Activated effector memory CD4-positive, alpha-beta T cell treated with Interleukin-2 at 50 U/mL for 16 hours (primary cell): ENCODE measurements around the gene C3orf52.
A peak's percentile ranks its signal among the peaks of the same experiment; 100 is the strongest.

Experiments
- DNase-seq: peaks from one replicate; pipeline ENCODE4 v3.0.0-alpha.2; 2020

The C3orf52 gene

DNA sequence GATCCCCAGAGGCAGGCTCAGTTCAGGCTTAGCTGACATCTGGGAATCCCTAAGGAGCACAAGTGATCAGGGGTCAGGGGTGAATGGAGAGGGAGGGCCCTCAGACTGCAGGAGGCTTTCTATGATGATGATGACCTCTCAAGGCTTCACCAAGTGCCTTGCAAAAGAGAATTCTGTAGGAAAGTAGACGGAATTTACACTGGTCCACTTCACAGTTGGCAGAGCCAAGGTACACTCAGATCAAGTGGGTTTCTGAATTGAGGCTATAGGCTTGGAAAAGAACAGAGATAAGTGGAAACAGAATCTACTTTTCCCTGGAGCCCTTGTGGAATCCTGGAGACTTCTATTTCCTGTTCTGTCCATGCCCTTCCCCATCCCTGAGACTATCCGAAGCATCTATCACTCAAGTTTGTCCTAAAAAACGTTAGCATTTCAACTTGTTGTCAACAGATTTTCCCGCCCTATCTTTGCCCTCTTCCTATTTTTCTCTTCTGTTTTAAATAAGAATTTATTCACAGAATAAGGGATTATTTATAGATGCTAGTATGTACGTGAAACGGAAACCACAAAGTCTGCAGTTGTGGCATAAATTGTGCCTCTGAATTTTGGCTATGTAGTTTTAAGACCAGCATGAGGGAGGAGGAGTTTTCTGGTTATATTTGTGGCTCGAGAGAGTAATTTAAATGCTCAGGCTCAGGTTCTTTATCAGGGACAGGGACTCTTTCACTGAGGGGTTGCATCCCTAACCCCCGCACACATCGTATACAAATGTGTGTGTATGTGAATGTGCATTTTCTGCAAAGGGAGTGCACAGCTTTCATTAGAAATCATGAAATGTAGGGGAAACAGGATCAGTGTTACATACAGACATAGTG lies 34.0 kb downstream of the C3orf52 start:
- no peak for DNase-seq

- no peak for DNase-seq
Measured at GRCh38 chr3:112121577-112122547, 35.7 kb downstream of the C3orf52 start.

GRCh38 chr3:112122870-112123269 lies 36.7 kb downstream of the C3orf52 start:
- no peak for DNase-seq

- no peak for DNase-seq
Measured at GRCh38 chr3:112123548-112123947, 37.4 kb downstream of the C3orf52 start.

DNA sequence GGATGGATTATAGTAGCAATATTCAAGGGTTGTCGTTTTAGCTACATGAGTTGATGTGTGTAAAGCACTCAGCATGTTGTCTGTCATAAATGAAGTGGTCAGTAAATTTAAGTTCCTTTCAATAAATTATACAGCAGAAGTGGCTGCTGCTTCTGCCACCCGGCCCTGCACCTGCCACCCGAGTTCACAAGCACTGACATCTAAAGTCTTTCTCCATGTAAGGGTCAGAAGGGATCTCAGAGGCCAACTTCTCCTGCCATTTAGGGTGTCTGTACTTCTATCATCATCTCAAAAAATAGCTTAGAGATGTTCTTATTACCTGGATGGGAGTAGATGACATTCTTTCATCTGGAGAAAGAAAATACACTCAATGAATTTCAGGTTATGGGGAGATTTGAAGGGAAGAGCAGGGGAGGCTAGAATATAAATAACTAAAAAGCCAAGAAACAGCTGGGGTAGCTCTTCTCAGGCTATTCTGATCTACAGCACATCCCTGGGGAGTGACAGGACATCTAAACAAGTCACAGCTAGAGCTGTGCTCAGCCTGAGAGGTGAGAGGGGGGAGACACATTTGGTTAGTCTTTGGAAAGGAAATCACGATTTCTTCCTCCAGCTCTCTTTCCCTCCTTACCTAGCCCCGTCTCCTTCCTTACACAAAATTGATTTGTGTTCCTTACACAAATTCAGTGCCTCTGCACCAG lies 38.9 kb downstream of the C3orf52 start:
- DNase-seq: no peak

- DNase-seq: no peak
Measured at GRCh38 chr3:112126511-112126911, 40.3 kb downstream of the C3orf52 start.

GRCh38 chr3:112127522-112128494 lies 41.6 kb downstream of the C3orf52 start:
- DNase-seq: no peak

DNA sequence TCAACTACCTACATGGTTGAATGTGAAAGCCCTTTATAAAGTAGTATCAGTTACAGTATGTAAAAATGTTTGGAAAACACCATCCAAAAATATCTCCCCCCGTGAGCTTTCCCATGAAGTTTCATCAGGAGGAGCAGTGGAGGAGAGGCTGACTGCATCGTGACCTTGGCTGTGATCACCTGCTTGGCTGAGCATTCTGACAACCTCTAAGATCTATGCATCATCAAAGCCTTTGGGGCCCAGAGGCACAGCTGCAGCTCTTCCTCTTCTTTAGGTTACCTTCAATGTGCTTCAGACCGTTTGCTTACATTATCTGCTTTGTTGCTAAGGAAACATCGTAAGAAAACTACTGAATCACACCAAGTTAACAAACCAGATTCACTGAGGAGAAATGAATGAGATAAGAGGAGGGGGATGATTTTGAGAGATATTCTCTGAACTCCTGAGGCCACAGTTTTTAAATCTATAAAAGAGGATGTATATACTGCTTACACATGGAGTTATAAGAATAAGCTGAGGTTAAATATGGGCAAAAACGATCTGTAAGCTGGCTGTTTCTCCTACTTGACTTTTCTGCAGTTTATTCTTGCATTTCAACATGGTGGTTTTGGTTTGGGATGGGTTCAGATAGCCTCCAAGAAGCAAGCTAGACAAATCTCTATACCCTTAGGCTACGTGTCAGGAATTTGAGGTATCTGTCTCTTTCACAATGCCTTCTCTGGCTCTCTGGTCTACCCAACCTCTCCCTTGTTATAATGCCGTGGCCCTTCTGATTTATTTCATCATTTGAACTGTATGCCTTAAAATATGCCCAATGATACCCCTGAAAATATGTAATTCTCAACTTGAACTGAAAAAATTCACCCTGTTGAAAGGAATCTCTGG lies 42.9 kb downstream of the C3orf52 start:
- DNase-seq: peak; percentile 34

GRCh38 chr3:112129925-112130637 lies 43.9 kb downstream of the C3orf52 start:
- no peak for DNase-seq

DNA sequence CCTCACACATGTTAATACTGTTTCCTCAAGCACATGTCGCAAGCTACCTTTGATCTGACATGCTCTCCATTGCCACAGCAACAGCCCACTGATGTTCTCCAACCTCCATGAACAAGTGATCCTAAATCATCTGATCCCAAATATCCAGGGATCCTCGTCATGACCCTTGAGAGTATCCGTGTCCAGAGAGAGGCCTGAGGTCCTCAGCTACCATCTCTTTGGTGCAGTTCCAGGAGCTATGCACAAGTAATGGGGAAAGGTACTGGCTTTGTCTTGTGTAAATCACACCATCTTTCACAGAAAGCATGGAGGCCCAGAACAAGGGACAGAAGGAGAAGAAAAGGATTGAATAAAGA lies 44.4 kb downstream of the C3orf52 start:
- DNase-seq: no peak

GRCh38 chr3:112131111-112131510 lies 44.9 kb downstream of the C3orf52 start:
- no peak for DNase-seq

GRCh38 chr3:112132088-112132487 lies 45.9 kb downstream of the C3orf52 start:
- DNase-seq: no peak

DNA sequence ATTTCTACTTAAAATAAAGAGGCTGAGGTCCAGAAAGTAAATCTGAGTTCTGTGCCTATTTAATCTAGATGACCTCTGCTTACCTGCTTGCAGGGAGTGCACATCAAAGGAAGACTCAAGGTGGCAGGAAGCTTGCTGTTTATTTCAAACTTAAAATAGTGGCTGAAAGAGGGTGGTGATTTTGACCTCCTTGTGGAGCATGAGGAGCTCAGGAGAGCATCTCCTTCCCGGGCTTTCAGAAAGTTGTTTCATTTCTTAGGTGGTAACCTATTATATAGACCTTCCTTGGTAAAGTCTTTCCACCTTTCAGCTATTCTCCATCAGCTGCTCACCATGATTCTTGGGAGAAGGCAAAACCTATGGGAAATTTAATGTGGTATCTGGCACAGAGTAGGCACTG lies 46.4 kb downstream of the C3orf52 start:
- DNase-seq: no peak

DNA sequence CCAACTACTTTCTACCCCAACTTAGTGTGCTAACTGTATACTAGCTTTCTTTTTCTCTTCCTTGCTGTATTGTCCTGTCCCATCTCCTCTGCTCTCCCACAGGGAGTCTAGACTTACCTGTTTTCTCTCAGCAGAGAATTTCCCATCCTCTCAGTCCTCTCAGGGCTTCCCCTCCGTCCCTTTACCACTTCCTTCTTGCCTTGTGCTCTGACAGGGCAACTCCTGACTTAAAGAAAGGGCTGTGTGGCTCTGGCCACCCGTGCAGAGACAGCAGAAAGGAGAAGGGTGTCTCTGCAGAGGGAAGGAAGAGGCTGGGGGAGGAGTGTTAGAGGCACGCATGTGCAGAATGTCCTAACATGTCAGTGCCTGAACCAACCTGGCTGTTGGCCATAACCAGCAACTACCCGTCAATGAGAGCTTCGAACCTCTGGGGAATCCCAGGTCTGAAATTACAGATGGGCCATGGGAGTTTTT lies 46.8 kb downstream of the C3orf52 start, which contains the start of gene GCSAM:
Gene GCSAM (minus strand): TSS at position 274 of the 474 bp plus-strand sequence. CDS start 128 bp downstream, at position 146.
- peak; percentile 54 for DNase-seq

- DNase-seq: no peak
Measured at GRCh38 chr3:112133626-112134334, 47.6 kb downstream of the C3orf52 start.

DNA sequence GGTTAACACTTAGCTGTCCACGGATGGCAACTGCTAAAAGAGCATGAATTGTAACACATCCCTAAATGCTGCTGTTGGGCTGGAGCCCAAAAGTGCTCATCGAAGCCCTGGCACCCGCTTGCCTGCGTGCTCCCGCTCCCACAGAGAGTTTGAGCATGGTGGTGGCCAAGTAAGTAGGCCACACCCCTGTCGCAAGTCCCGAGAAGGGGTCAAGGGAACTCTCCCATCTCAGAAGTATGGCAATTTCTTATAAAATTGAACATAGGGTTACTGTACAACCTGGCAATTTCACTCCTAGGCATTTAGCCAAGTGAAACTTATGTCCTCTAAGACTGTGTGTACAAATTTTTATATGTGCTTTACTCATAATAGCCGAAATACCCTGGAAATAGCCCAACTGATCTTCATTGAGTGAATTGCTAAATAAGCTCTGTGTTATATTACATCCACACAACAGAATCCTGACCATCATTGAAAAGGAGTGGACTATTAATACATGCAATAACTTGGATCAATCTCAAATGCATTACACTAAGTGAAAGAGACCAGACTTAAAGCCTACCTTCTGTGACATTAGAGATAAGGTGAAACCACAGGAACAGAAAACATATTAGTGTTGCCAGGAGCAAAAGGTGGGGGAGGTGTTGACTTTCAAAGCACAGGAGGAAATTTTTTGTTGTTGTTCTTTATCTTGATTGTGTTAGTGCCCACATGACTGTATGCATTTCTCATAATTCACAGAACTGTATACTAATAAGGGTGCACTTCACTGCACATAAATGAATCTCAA lies 48.3 kb downstream of the C3orf52 start:
- no peak for DNase-seq

DNA sequence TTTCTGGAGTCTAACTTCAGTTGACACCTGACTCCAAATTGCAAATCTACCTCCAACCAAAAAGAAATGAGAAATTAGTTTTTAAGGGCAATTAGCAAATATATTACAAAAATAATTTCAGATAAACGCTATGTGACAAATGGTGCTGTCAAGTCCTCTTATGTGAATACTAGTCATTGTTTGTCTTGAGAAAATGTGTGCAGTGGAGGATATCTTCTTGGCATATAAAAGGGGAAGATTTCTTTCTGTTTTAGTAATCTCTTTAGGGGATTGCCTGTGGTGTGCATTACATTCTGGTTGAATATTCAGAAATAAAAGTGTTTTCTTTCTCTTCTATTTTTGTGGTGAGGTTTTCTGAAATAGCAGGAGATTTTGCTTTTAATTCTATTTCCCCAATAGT lies 49.9 kb downstream of the C3orf52 start:
- no peak for DNase-seq

DNA sequence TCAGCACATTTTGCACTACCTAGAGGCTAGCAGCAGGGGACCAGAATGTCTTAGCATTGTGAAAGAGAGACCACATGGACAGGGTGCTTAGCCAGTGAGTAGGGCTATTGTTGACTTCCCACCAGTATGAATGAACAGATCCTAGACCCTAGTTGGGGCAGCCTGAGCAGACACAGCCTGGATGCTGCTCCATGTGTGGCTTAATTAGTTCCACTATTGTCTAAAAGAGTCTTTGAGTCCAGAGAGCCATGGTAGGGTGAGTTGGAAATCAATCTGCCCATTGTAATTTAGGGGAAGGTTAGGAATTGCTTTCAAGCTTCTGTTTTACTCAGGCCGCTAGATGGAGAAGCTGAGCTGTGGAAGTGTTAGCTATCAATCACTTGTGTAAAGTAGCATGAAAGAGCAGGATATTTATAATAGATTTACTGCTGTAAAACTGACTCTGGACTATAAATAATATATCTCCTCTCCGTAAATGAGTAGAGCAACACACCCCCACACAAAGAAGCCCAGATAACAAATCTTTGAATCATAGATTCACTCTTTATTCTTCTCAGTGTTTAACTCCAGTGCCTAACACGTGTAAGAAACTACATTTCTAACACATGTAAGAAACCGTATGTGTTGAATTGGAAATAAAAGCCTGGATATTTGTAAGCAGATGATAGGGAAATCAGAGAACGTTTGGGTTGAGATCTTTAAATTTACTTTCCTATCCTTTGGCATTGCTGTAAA lies 50.9 kb downstream of the C3orf52 start:
- no peak for DNase-seq
